ENCODE measurements around the gene RSPO3.

The RSPO3 gene

DNA sequence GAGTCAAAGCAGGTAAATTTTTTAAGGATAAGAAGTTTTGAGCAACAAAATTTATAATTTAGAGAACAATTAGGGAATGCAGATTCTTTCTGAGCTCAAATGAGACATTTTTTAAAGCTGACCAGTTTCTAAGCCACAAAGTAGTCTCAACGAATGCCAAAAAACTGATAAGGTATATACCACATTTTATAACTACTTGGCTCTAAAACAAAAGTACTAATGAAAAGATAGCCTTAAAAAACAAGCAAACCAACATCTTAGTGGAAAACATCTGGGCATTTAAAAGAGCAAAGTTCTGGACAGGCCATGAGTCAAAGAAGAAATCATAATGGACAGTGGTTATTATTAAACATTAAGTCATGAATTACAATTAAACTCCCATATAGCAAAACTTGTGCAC, 125.0 kb downstream of the RSPO3 start:
- TF ChIP-seq, protein P1, sequence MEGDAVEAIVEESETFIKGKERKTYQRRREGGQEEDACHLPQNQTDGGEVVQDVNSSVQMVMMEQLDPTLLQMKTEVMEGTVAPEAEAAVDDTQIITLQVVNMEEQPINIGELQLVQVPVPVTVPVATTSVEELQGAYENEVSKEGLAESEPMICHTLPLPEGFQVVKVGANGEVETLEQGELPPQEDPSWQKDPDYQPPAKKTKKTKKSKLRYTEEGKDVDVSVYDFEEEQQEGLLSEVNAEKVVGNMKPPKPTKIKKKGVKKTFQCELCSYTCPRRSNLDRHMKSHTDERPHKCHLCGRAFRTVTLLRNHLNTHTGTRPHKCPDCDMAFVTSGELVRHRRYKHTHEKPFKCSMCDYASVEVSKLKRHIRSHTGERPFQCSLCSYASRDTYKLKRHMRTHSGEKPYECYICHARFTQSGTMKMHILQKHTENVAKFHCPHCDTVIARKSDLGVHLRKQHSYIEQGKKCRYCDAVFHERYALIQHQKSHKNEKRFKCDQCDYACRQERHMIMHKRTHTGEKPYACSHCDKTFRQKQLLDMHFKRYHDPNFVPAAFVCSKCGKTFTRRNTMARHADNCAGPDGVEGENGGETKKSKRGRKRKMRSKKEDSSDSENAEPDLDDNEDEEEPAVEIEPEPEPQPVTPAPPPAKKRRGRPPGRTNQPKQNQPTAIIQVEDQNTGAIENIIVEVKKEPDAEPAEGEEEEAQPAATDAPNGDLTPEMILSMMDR (IDR thresholded peaks at IDR 0.05; ENCODE audit: low read depth, low read length, missing control alignments): no peak
- no peak for DNase-seq
- H3K27ac ChIP-seq: no peak overlapping the region

More for the DNA sequence above, 125.0 kb downstream of the RSPO3 start:
- Histone ChIP-seq H3K36me3 (replicated peaks) (no peaks in the 10 kb centered on the region), H3K27me3 (replicated peaks) (no peaks in the 10 kb centered on the region), H3K4me3 (ENCODE audit: low read depth, low read length) (no peak overlapping the region)
- in situ Hi-C loops (cut with HindIII; ENCODE audit: low pct_ligation_motif_present, low sequenced_read_pairs): no loop called here
